A673 (cell line): ENCODE data around the gene FAAH2. TPM values are rescaled to one million over a fixed set of nuclear protein-coding genes. Genes with fewer than 3 reads are reported as not detected.

Experiments
- Bru-seq: library from RNA; stranded (reverse); fragments of 400-500 nt; gene quantifications from one replicate; lab custom pipeline; 2021; lab: Mats Ljungman, UMichigan
- BruChase-seq, 2 experiments: library from RNA; stranded (reverse); fragments of 400-500 nt; gene quantifications; one replicate each; lab custom pipeline; 2021; lab: Mats Ljungman, UMichigan
- BruUV-seq: library from RNA; stranded (reverse); fragments of 400-500 nt; replicated peaks from 2 replicates; lab custom pipeline; 2021; lab: Mats Ljungman, UMichigan
- CTCF ChIA-PET: fragments of 300-600 bp; sonication (Branson Sonifier 250); formaldehyde crosslinking; loops from one replicate; lab custom pipeline; 2022; ENCODE audit warnings: antibody characterized with exemption; lab: Charles Lee
- POLR2A ChIA-PET: fragments of 300-600 bp; sonication (Branson Sonifier 250); formaldehyde crosslinking; loops from one replicate; lab custom pipeline; 2022; ENCODE audit warnings: antibody characterized with exemption; ENCODE audit not compliant: low non-redundant PET; lab: Charles Lee
- DNase-seq: peaks from one replicate; pipeline ENCODE4 v3.0.0-alpha.2; 2015; ENCODE audit warnings: low spot score
- H3K27ac ChIP-seq: fragments of 200-600 bp; sonication (generic); 2 replicates; pipeline ENCODE4 v1.5.1; 2016; ENCODE audit warnings: mixed run types, low read depth, mild to moderate bottlenecking, mixed read lengths, antibody characterized with exemption, low read length; ENCODE audit not compliant: poor library complexity, severe bottlenecking
- H3K27me3 ChIP-seq: fragments of 200-600 bp; sonication (generic); replicated peaks from 2 replicates; pipeline ENCODE4 v1.6.1; 2017; ENCODE audit warnings: mixed run types, low read depth, mild to moderate bottlenecking, mixed read lengths, antibody characterized with exemption, low read length; ENCODE audit not compliant: insufficient read depth, poor library complexity
- H3K36me3 ChIP-seq: fragments of 200-600 bp; sonication (generic); 2 replicates; pipeline ENCODE4 v1.6.1; 2016; ENCODE audit warnings: mixed run types, mild to moderate bottlenecking, mixed read lengths, antibody characterized with exemption, low read length; ENCODE audit not compliant: insufficient read depth, poor library complexity, severe bottlenecking
- H3K4me1 ChIP-seq: fragments of 200-600 bp; sonication (generic); 2 replicates; pipeline ENCODE4 v1.6.1; 2017; ENCODE audit warnings: mixed run types, mild to moderate bottlenecking, mixed read lengths, antibody characterized with exemption, low read length; ENCODE audit not compliant: insufficient read depth, poor library complexity, severe bottlenecking
- H3K4me3 ChIP-seq: fragments of 200-600 bp; sonication (generic); 2 replicates; pipeline ENCODE4 v1.5.1; 2016; ENCODE audit warnings: low read depth, mixed run types, mild to moderate bottlenecking, mixed read lengths, low read length; ENCODE audit not compliant: poor library complexity, severe bottlenecking
- H3K9me3 ChIP-seq: fragments of 200-600 bp; sonication (generic); 2 replicates; pipeline ENCODE4 v1.6.1; 2016; ENCODE audit warnings: mixed run types, low read depth, mild to moderate bottlenecking, mixed read lengths, antibody characterized with exemption, low read length; ENCODE audit not compliant: poor library complexity, severe bottlenecking
- EZH2 ChIP-seq: fragments of 200-600 bp; sonication (generic); IDR thresholded peaks from 2 replicates; pipeline ENCODE4 v1.6.1; 2017; ENCODE audit warnings: borderline replicate concordance, low read depth, mild to moderate bottlenecking, mixed read lengths, antibody characterized with exemption, low read length; ENCODE audit not compliant: poor library complexity, severe bottlenecking
- intact Hi-C: fragments of 100-400 bp; cut with micrococcal nuclease; formaldehyde crosslinking; loops from one replicate; pipeline ENCODE4 v1.10.0; 2022; ENCODE audit not compliant: unreplicated experiment
- long read RNA-seq: library from polyadenylated mRNA; stranded (forward); transcript quantifications from one replicate; pipeline ENCODE4 v2.0.0, GENCODE V29; 2022
- total RNA-seq: library from RNA; stranded (reverse); gene quantifications from 2 replicates; pipeline ENCODE4 v1.2.3, GENCODE V29; 2021
- TF ChIP-seq, protein P1 (sequence below): fragments of 300-800, 200-600 bp; sonication (generic); conservative IDR thresholded peaks from 2 replicates; pipeline ENCODE4 v1.5.1; 2017; ENCODE audit warnings: low read depth, mild to moderate bottlenecking, antibody characterized with exemption, low read length, moderate library complexity, mixed read lengths

The FAAH2 gene, protein sequence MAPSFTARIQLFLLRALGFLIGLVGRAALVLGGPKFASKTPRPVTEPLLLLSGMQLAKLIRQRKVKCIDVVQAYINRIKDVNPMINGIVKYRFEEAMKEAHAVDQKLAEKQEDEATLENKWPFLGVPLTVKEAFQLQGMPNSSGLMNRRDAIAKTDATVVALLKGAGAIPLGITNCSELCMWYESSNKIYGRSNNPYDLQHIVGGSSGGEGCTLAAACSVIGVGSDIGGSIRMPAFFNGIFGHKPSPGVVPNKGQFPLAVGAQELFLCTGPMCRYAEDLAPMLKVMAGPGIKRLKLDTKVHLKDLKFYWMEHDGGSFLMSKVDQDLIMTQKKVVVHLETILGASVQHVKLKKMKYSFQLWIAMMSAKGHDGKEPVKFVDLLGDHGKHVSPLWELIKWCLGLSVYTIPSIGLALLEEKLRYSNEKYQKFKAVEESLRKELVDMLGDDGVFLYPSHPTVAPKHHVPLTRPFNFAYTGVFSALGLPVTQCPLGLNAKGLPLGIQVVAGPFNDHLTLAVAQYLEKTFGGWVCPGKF
- total RNA-seq (0.24 TPM in 1 of 2 replicates, not detected in the other), Bru-seq, nascent RNA (percentile 27 among the genes with signal in this experiment), BruChase-seq, experiment 1, labeled RNA remaining after a 2-hour chase (percentile 24 among the genes with signal in this experiment), BruChase-seq, experiment 2, labeled RNA remaining after a 6-hour chase (percentile 21 among the genes with signal in this experiment)
- long read RNA-seq = 0 reads

DNA sequence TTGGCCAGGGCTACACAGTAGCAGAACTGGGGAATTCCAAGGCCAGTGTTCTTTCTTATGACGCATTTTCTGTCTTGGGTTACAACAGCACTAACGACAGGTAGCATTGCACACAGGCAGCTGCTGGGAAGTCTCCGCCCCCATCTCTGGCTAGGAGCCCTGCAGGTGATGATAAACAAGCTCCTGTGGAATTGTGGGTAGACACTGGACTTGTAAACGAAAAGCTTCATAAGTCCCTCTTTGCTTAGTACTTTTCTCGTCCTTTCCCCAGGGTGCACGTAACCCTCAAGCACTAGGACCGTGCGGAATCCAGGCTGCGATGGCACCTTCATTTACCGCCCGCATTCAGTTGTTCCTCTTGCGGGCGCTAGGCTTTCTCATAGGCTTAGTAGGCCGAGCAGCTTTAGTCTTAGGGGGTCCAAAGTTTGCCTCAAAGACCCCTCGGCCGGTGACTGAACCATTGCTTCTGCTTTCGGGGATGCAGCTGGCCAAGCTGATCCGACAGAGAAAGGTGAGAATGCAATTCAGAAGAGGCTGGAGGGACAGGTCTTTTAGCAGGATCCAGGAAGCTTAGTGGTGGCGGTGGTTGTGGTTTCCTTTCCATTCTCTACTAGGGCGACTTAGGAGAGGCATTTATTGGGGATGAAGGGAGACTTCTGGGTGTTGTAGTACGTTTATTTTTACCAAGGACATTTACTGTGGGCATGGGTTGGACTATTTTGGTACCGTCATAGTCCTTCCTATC, at the start of gene FAAH2:
Gene FAAH2, plus strand, starts transcription at position 200 of the 745 bp plus-strand sequence. Its CDS starts 120 bp downstream, at position 320.
- Histone ChIP-seq H3K4me3 (no peak within 1 kb of the TSS), H3K9me3 (no peaks in the 10 kb centered on the region), H3K36me3 (no peaks in the 10 kb centered on the region), H3K27ac (no peak within 1 kb of the TSS), H3K4me1 (no peaks in the 10 kb centered on the region), H3K27me3 (no peaks in the 10 kb centered on the region)
- intact Hi-C loops = no loop called here
- no TSS peak for BruUV-seq
- peak; percentile 1 for DNase-seq
- CTCF ChIA-PET = no interaction called here
- TF ChIP-seq, protein P1, sequence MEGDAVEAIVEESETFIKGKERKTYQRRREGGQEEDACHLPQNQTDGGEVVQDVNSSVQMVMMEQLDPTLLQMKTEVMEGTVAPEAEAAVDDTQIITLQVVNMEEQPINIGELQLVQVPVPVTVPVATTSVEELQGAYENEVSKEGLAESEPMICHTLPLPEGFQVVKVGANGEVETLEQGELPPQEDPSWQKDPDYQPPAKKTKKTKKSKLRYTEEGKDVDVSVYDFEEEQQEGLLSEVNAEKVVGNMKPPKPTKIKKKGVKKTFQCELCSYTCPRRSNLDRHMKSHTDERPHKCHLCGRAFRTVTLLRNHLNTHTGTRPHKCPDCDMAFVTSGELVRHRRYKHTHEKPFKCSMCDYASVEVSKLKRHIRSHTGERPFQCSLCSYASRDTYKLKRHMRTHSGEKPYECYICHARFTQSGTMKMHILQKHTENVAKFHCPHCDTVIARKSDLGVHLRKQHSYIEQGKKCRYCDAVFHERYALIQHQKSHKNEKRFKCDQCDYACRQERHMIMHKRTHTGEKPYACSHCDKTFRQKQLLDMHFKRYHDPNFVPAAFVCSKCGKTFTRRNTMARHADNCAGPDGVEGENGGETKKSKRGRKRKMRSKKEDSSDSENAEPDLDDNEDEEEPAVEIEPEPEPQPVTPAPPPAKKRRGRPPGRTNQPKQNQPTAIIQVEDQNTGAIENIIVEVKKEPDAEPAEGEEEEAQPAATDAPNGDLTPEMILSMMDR = no peak
- TF ChIP-seq EZH2 = no peak
- POLR2A ChIA-PET = no interaction called here

DNA sequence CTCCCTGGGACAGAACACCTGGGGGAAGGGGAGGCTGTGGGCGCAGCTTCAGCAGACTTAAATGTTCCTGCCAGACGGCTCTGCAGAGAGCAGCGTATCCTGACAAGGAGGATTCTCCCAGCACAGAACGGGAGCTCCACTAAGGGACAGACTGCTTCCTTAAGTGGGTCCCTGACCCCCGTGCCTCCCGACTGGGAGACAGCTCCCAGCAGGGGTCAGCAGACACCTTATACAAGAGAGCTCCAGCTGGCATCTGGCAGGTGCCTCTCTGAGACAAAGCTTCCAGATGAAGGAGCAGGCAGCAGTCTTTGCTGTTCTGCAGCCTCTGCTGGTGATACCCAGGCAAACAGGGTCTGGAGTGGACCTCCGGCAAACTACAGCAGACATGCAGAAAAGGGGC, 44.5 kb upstream of the FAAH2 start:
- TF ChIP-seq, protein P1 = no peak
- no peak for TF ChIP-seq EZH2
- Histone ChIP-seq H3K27me3 (no peaks in the 10 kb centered on the region), H3K36me3 (no peaks in the 10 kb centered on the region), H3K4me1 (no peaks in the 10 kb centered on the region), H3K9me3 (peaks cover 10% of the 10 kb centered on the region), H3K4me3 (no peak overlapping the region), H3K27ac (no peak overlapping the region)
- intact Hi-C loops = no loop called here
- BruUV-seq = no TSS peak
- ChIA-PET POLR2A (no interaction called here), CTCF (no interaction called here)
- DNase-seq = no peak

DNA sequence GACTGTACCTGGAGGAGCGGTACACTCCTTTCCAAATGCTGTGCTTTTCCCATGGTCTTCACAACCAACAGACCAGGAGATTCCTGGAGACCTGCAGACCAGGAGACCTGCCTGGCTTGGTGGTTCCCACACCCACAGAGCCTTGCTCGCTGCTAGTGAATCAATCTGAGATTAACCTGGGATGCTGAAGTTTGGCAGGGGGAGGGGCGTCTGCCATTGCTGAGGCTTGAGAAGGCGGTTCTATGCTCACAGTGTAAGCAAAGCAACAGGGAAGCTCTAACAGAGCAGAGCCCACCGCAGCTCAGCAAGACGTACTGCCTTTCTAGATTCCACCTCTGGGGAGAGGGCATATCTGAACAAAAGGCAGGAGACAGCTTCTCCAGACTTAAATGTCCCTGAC, 34.5 kb upstream of the FAAH2 start:
- DNase-seq = no peak
- no peaks in the 10 kb centered on the region for H3K36me3 ChIP-seq
- ChIA-PET CTCF (no interaction called here), POLR2A (no interaction called here)
- H3K4me1 ChIP-seq = no peaks in the 10 kb centered on the region
- intact Hi-C loops = no loop called here
- H3K27me3 ChIP-seq = no peaks in the 10 kb centered on the region
- BruUV-seq = no TSS peak
- TF ChIP-seq, protein P1 = no peak
- no peak for TF ChIP-seq EZH2
- no peak overlapping the region for H3K4me3 ChIP-seq
- no peak overlapping the region for H3K27ac ChIP-seq
- H3K9me3 ChIP-seq = peaks cover 7% of the 10 kb centered on the region
